Measurements from ENCODE around the gene KCNV2. TPM values are rescaled to one million over a fixed set of nuclear protein-coding genes. Genes with fewer than 3 reads are reported as not detected.
"Not testable (repeated sequence)": the region's sequence is repeated elsewhere in the genome, so short reads cannot be mapped to it uniquely, and the experiment has no call there.

The KCNV2 gene
- total RNA-seq, result not detected in 2 replicates

DNA sequence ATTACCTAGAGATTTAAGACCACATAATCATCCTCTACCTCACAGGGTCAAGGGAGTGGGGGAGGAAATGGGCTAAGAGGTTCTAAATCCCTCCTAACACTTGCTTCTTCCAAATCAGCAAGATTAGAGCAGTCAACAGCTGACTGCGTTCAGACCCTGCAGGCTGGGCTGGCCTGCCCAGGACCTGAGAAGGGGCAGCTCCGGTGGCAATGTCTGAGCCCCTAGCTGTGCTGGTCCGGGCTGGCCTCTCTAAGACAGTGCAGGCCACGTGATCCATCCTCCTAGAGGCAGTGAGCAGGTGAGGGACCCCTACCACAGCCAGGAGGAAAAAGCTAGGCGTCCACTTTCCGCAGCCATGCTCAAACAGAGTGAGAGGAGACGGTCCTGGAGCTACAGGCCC is at the start of gene KCNV2:
TSS of gene KCNV2 (plus strand) at position 126 of the 400 bp plus-strand sequence. CDS start at position 356, 230 bp downstream.
- intact Hi-C loops (cut with micrococcal nuclease), result no loop called here

DNA sequence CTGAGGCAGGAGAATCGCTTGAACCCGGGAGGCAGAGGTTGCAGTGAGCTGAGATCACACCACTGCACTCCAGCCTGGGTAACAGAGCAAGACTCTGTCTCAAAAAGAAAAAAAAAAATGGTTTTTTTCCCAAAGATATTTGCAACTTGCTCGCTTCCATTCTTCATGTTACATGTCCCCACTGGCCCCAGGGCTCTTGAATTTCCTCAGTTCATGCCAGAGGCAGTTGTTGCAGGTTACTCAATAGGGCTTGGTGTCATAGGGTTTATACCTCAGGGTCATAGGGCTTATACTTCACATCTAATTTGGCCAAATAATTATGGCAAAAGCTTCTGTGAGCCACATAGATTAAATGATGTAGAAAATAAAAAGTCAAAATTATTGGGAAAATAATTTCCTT is 44.1 kb upstream of the KCNV2 start:
- intact Hi-C loops (cut with micrococcal nuclease), result no loop called here

DNA sequence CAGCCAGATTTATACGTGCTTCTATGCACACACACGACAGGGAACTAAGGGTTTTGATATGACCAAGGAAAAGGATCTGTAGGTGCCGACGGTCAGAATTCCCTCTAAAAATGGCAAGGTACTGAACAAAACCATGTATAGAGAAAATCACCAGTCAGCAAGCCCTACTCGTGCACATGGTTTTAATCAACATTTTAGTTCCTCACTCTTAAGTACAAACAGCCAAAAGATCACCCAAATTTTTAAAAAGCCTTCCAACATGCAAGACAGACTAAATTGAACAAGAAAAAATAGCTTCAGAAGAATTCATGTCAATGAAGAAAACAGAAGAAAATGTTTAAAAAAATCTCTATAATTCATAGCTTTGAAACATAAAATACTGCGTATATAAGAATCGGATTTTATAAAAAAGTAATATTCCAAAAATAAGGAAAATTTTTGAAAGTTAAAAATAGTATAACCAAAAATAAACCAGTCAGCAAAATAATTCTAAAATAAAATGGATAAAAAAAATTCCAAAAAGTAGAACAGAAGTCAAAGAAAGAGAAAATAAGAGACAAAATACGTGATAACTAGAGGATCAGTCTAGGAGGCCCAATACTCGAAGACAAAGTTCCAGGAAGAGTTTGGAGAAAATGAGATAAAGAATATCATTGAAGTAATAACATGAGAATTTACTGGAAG is 43.0 kb upstream of the KCNV2 start:
- intact Hi-C loops (cut with micrococcal nuclease), result no loop called here

DNA sequence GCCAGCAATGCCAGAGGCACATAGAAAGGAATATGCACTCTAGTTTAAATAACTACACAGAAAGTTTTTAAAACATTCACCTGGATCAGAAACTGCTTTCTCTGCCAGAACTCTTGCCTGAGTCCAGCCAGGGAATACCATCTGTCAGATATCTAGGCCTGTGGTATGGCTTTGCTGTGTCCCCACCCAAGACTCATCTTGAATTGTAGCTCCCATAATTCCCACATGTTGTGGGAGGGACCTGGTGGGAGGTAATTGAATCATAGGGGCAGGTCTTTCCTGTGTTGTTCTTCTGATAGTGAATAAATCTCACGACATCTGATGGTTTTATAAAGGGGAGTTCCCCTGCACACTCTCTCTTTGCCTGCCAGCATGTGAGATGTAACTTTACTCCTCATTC is 41.5 kb upstream of the KCNV2 start:
- intact Hi-C loops (cut with micrococcal nuclease), result no loop called here

DNA sequence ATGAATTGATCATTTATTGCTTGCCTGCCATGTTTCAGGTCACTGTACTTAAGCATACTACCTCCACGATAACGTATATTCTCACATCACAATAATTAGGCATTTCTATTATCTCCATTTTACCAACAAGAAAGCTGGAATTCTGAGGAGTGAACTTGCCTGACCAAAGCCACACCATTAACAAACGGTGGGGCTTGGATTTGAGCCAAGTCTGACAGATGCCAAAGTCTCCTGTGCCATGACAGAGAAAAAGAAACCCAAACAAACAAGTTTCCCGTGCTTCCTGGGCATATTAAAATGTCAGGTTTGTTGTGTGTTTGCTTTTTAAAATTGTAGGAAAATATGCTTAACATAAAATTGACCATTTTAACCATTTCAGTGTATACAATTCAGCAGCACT is 40.8 kb upstream of the KCNV2 start:
- intact Hi-C loops (cut with micrococcal nuclease), result no loop called here

DNA sequence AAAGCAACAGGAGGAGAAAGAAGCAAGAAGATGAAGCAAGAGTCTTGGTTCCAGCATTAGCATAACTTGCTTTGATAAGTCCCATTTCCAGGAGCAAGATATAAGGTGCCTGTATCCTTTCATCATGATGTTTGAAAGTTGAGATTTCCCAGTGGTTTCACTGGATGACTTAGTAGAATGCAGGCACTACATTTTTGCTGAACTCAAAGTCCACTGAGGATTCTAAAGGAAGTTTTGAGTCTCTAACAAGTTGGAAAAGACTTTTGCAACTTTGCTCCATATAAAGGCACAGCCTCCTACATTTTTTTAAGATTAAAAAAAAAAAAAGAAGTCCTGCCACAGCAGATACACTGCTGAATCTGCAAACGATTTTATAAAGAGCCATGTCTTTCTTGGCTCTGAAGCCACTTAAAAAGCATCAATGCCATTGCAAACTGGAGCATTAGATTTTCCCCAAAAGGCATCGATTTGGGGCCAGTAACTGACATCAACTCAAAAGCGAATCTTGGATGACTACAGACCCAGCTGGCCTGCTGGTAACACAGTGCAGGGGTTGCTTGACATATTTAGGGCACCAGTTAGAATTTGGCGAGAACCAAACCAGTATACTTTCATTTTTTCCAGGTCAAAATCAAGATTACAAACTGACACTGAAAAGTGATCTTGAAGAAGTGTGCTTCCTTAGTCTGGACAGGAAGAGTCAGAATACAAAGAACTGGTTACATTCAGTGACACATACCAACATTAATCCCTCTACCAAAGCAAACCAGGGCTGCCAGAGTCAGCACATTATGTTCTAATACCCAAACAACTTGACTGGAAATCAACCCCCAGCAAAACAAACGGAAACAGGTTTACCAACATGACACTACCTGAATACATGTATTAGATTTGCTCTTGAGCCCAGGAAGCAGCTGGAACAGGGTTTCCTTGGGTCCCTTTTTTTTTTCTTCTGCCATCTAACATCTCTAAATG is 39.1 kb upstream of the KCNV2 start:
- intact Hi-C loops (cut with micrococcal nuclease), result no loop called here

DNA sequence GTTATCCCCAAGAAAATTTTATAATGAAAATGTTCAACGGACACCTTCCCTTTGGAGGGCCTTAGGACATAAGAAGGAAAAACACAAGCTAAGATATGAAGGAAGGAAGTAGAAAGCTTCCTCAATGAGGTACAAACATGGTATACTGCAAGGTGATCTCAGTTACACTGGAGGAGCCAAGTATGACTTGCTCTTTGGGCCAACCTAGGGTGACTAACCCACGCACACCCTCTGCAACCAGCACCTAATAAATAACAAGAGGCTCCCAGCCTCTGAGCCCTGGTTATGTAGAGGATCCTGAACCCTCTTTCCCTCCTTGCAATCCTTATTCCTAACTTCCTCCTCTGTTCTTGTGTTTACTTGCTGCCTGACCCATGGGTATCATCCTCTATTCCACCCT is 38.3 kb upstream of the KCNV2 start:
- intact Hi-C loops (cut with micrococcal nuclease), result no loop called here

DNA sequence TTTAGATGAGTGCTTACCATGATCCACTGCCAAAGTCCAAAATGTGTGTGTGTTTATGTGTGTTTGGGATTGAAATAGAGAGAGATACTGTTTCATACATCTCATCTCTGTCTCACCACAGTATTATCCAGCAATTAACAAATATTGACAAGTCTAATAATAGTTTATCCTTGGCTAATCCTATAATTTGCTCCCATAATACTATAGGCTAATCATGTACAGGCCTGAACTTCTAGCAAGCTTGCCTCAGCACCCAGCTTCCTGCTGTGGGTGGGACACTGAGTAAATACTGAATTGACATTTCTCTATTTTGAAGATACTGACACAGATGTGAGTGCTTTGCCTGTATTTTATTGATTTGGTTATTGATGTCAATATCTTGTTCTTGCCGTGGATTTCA is 35.3 kb upstream of the KCNV2 start:
- intact Hi-C loops (cut with micrococcal nuclease), result no loop called here

DNA sequence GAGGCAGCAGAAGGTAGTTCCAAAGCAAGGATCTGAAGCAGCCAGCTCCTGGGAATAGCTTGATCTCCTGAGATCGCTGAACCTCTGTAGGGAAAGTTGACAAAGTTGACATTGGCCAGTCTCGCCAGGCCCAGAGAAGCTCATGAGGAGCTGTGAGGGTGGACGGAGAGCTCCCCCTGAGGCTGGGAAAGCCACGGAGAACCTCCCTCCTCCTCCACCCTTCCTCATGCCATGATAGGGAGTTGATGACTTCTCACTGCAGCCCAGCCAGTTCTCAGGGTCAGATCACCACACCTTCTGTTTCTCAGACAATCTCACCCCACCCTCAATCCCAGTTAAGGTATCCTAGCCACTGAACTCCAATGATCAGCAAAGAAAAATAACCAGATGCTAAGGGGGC is 30.4 kb upstream of the KCNV2 start:
- intact Hi-C loops (cut with micrococcal nuclease), result no loop called here

DNA sequence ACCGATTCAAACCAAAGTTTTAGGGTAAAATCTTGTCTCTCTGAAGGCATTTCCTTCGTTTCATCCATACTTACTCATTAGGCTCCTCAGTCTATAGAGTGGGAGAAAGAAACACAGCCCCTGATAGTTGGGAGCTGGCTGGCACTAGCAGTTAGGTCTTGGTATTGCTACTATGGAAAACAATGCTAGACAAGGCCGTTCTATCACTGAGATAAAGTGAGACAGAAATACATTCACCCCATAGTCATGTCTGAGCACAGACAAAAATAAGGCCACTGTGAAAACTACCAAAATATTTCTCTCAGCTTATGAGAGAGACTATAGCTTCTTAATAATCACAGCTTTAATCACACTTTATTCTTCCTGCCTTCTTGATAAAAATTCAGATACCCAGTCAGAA is 28.7 kb upstream of the KCNV2 start:
- intact Hi-C loops (cut with micrococcal nuclease), result no loop called here

DNA sequence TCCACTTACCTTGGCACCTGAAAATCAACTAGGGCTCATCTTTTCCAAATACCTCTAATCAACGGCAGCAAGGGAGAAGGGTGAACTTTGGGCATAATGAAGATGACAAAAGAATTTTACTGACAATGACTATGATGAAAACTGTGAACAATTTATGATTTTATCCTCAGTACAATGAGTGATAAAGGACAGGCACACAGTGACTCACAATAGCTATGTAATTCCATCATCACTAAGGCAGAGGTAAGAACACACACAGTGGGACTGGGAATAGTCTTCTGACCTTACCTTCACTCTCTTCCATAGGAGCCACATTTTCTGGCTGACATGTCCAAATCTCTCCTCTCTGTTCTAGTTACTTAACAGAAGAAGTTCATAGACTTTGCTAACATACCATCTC is 26.1 kb upstream of the KCNV2 start:
- intact Hi-C loops (cut with micrococcal nuclease), result no loop called here

DNA sequence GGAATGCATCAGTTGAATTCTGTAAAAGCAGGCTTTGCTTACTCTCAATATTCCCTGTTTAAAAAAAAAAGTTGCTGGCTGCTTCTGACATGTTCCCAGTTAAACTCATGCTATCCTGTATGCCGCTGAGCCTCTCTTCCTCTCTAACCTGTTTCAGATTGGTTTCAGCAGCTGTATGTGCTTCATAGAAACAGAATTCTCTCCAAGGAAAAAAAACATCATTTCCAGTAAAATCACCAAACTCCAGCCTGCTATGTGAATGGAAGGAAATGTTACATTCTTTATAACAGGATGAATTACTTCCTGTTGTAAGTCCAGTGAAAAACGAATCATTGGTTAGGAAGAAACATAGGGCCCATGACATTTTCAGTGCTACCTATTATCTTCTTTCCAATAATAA is 25.7 kb upstream of the KCNV2 start:
- intact Hi-C loops (cut with micrococcal nuclease), result no loop called here

DNA sequence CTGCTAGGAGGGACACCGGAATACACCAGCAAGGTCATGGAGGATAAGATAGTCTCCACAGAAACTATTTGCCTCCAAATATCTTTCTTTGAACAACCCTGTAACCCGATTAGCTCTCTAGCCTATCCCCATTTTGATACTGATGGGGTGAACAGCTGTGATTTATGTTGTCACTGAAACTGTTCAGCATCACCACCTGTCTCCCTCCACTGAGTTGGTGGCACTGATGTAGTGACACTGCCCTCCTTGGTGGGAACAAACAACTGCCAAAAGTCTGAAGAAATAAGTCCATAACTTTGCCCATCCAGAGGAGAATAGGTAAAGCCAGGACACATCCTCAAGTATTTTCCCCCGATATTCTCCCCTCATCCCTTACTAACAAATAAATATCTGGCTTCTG is 24.3 kb upstream of the KCNV2 start:
- intact Hi-C loops (cut with micrococcal nuclease), result no loop called here

DNA sequence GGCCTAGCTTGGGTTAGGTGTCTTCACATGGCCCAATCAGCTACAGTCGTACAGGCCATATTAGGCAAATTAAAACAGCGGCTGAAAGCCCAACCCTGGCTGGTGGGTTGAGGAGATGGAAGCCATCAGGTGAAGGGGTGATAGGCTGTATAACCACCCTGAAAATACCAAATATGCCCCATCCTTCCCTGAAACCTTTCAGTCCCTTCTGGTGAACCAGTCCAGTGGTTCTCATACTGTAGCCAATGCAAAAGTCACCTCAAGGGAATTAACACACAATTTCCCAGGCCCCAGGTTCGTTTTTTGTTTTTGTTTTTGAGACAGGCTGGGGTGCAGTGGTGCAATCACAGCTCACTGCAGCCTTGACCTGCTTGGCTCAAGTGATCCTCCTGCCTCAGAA is 19.8 kb upstream of the KCNV2 start:
- intact Hi-C loops (cut with micrococcal nuclease), result no loop called here

DNA sequence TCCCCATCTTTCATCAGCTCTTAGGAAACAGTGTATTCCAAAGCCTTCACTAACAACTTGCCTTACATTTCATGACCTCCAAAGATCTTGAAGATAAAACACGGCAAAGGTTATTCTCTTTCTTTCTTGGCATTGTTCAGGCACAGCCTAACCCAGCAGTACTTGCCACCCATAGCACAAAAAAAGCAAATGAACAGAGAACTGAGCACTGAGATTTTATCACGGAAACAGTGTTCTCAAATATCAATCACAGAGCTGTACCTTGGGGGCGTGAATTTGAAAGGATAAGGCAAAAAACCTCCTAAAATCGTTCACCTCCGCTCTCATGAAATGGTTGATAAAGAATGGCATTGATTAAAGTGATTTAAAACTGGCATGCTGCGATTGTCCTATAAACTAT is 16.9 kb upstream of the KCNV2 start:
- intact Hi-C loops (cut with micrococcal nuclease), result no loop called here

DNA sequence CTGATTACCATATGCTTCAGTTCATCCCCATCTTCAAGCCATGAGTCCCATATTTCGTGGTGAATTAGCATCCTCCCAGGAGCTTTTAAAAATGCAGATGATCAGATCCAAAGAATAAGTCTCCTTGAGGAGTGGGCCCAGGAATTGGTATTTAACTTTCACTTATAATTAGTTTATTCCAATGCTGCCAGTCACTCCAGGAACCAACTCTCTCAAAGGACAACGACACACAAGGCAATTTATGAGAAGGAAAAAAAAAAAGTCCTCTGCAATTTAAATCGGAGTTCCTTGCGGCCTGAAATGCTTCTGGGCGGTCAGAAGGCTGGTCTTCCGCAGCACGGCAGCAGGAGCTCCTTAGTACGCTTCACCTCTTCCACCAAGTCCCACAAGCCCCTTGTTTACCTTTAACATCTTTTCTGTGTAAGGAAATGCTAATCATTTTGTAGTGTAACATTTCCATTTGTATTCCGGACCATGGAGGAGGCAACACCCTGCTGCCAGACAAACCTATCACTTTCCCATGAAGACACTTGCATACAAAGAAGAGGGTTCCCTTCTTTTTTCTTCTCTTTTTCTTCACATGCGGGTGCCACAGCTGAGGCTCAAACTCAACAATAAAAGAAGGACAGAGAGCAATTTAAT is 16.3 kb upstream of the KCNV2 start:
- intact Hi-C loops (cut with micrococcal nuclease), result no loop called here

DNA sequence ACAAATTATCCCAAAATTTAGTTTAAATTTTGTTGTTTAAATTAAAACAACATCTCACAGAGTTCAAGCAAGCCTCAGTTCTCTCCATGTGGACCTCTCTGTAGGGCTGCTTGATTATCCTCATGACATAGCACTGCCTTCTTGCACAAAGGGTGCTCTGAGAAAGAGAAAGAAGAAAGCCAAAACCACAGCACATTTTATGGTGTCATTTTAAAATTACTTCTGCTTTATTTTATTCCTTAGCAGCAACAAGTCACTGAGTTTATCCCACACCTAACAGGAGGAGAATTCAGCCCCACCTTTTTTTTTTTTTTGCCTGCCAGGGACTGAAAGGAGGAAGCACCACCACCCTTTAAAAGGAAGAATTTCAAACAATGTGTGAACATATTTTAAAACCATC is 12.8 kb upstream of the KCNV2 start:
- intact Hi-C loops (cut with micrococcal nuclease), result no loop called here

DNA sequence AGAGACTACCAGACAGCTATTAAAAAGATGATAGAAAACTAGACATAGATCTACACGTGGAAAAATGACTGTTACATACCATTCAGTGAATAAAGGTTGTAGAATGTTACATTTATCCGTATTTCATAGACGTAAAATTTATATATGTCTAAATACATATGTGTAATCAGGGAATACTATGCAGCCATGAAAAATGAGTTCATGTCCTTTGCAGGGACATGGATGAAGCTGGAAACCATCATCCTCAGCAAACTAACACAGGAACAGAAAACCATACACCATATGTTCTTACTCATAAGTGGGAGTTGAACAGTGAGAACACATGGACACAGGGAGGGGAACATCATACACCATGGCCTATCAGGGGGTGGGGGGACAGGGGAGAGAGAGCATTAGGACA is 10.1 kb upstream of the KCNV2 start:
- intact Hi-C loops (cut with micrococcal nuclease), result not testable (repeated sequence)

DNA sequence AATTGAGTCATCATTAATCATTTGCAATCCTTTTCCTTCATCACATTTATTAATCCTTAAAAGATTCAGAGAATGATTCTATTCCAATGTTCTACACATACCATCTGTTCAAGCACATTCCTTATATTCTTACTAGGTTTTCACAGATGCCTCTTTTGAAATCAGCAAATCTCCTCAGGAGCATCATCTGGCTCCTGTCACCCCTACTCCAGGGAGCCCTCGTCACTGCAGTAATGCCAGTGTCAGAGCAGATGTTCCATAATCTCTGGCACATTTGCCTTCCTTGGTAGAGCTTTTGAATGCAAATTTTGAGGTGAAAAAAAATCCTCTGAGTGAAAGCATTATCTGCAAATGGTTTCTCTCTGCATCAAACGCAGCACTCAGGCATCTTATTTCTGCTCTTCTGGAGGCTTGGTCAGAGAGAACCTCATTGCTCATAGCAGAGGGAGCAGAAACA is 7.6 kb upstream of the KCNV2 start:
- intact Hi-C loops (cut with micrococcal nuclease), result no loop called here

DNA sequence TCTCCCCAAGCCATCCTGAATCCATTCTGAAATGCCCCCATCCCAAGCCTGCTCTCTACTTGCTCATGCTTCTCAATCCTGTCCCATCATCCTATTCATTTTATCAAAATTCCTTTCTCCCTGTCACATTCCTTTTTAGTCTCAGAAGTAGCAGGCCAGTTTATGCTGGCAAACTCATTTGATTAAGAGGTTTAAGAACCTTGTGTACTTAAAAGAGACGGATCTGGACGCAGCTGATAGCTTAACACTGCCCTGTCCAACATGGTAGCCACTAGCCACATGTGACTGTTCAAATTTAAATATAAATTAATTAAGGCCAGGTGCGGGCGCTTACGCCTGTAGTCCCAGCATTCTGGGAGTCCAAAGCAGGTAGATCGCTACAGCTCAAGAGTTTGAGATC is 5.6 kb upstream of the KCNV2 start:
- intact Hi-C loops (cut with micrococcal nuclease), result no loop called here

DNA sequence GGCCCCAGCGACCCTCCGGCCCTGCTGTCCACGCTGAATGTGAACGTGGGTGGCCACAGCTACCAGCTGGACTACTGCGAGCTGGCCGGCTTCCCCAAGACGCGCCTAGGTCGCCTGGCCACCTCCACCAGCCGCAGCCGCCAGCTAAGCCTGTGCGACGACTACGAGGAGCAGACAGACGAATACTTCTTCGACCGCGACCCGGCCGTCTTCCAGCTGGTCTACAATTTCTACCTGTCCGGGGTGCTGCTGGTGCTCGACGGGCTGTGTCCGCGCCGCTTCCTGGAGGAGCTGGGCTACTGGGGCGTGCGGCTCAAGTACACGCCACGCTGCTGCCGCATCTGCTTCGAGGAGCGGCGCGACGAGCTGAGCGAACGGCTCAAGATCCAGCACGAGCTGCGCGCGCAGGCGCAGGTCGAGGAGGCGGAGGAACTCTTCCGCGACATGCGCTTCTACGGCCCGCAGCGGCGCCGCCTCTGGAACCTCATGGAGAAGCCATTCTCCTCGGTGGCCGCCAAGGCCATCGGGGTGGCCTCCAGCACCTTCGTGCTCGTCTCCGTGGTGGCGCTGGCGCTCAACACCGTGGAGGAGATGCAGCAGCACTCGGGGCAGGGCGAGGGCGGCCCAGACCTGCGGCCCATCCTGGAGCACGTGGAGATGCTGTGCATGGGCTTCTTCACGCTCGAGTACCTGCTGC is 839 bp downstream of the KCNV2 start:
- intact Hi-C loops (cut with micrococcal nuclease), result no loop called here

DNA sequence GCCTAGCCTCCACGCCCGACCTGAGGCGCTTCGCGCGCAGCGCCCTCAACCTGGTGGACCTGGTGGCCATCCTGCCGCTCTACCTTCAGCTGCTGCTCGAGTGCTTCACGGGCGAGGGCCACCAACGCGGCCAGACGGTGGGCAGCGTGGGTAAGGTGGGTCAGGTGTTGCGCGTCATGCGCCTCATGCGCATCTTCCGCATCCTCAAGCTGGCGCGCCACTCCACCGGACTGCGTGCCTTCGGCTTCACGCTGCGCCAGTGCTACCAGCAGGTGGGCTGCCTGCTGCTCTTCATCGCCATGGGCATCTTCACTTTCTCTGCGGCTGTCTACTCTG is 1.4 kb downstream of the KCNV2 start:
- intact Hi-C loops (cut with micrococcal nuclease), result no loop called here

Data from T-helper 1 cell treated with Interleukin-12 subunit alpha and Interleukin-12 subunit beta and Interleukin-4 antibody, amounts not matched to agents 30 ng/mL and 1 ng/mL, for 36 hours (primary cell).